Neural crest cell (in vitro differentiated cells): ENCODE data around the gene KRTAP5-9. TPM values are rescaled to one million over a fixed set of nuclear protein-coding genes. Genes with fewer than 3 reads are reported as not detected.
A peak's percentile ranks its signal among the peaks of the same experiment; 100 is the strongest.
"Not testable (repeated sequence)": the region's sequence is repeated elsewhere in the genome, so short reads cannot be mapped to it uniquely, and the experiment has no call there.

Source experiments
- DNase-seq: peaks from one replicate; pipeline ENCODE4 v3.0.0; 2021; ENCODE audit warnings: low read depth, mixed read lengths, low spot score
- H3K27ac Mint-ChIP-seq: one replicate; pipeline ENCODE4 v1.8.0; 2021; ENCODE audit warnings: mild to moderate bottlenecking, mixed read lengths; ENCODE audit not compliant: unreplicated experiment
- H3K27me3 Mint-ChIP-seq: 2 replicates; pipeline ENCODE4 v1.8.0; 2021; ENCODE audit warnings: low read depth, mild to moderate bottlenecking, mixed read lengths
- H3K36me3 Mint-ChIP-seq: 2 replicates; pipeline ENCODE4 v1.8.0; 2021; ENCODE audit warnings: low read depth, mild to moderate bottlenecking, mixed read lengths
- H3K4me1 Mint-ChIP-seq: 2 replicates; pipeline ENCODE4 v1.8.0; 2021; ENCODE audit warnings: mixed read lengths
- H3K4me3 Mint-ChIP-seq: one replicate; pipeline ENCODE4 v1.8.0; 2021; ENCODE audit warnings: mild to moderate bottlenecking, mixed read lengths
- H3K9me3 Mint-ChIP-seq: 2 replicates; pipeline ENCODE4 v1.8.0; 2021; ENCODE audit warnings: mixed read lengths
- total RNA-seq: library from RNA; stranded (reverse); gene quantifications from 2 replicates; pipeline ENCODE4 v1.2.1, GENCODE V29; 2021
- TF ChIP-seq, protein P1 (sequence below): fragments of 200-600 bp; sonication (generic); conservative IDR thresholded peaks from 2 replicates; pipeline ENCODE4 v1.5.0; 2021; ENCODE audit warnings: antibody characterized with exemption, mild to moderate bottlenecking

KRTAP5-9 gene
- total RNA-seq, 1 donor from 2014 or later: not detected

DNA sequence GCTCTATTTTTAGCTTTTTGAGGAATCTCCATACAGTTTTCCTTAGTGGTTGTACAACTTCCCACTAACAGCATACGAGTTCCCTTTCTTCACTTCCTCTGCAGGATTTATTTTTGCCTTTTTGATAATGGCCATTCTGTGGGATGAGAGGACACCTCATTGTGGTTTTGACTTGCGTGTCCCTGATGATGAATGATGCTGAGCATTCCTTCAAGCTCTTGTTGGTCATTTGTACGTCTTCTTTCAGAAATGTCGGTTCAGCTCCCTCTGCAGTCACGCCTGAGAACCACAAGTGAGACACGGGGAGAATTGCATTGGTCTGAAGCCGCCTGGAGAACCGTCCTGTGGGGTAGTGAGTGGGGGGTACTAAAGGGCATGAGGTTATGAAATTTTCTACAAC is 15.2 kb downstream of the KRTAP5-9 start:
- H3K27ac Mint-ChIP-seq: no peak overlapping the region
- H3K4me1 Mint-ChIP-seq: peaks cover 15% of the 10 kb centered on the region
- TF ChIP-seq, protein P1, sequence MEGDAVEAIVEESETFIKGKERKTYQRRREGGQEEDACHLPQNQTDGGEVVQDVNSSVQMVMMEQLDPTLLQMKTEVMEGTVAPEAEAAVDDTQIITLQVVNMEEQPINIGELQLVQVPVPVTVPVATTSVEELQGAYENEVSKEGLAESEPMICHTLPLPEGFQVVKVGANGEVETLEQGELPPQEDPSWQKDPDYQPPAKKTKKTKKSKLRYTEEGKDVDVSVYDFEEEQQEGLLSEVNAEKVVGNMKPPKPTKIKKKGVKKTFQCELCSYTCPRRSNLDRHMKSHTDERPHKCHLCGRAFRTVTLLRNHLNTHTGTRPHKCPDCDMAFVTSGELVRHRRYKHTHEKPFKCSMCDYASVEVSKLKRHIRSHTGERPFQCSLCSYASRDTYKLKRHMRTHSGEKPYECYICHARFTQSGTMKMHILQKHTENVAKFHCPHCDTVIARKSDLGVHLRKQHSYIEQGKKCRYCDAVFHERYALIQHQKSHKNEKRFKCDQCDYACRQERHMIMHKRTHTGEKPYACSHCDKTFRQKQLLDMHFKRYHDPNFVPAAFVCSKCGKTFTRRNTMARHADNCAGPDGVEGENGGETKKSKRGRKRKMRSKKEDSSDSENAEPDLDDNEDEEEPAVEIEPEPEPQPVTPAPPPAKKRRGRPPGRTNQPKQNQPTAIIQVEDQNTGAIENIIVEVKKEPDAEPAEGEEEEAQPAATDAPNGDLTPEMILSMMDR: peak; percentile 57
- peaks cover 2% of the 10 kb centered on the region for H3K36me3 Mint-ChIP-seq
- no peak overlapping the region for H3K4me3 Mint-ChIP-seq
- peaks cover 12% of the 10 kb centered on the region for H3K27me3 Mint-ChIP-seq
- DNase-seq: peak; percentile 25
- H3K9me3 Mint-ChIP-seq: peaks cover 2% of the 10 kb centered on the region

DNA sequence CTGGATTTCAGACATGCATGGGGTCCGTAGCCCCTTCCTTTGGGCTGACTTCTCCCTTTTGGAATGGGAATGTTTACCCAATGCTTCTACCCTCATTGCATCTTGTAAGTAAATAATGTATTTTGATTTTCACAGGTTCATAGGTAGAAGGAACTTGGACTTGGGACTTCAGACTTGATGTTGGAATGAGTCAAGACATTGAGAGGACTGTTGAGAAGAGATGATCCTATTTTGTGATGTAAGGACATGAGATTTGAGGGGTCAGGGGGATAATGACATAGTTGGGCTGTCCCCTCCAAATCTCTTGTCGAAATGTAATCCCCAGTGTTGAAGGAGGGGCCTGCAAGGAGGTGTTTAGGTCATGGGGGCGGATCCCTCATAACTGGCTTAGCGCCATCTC is 16.2 kb downstream of the KRTAP5-9 start:
- no peak for DNase-seq
- H3K36me3 Mint-ChIP-seq: peaks cover 2% of the 10 kb centered on the region
- peaks cover 2% of the 10 kb centered on the region for H3K9me3 Mint-ChIP-seq
- H3K4me3 Mint-ChIP-seq: no peak overlapping the region
- TF ChIP-seq, protein P1: no peak
- peaks cover 15% of the 10 kb centered on the region for H3K4me1 Mint-ChIP-seq
- no peak overlapping the region for H3K27ac Mint-ChIP-seq
- H3K27me3 Mint-ChIP-seq: peaks cover 12% of the 10 kb centered on the region

DNA sequence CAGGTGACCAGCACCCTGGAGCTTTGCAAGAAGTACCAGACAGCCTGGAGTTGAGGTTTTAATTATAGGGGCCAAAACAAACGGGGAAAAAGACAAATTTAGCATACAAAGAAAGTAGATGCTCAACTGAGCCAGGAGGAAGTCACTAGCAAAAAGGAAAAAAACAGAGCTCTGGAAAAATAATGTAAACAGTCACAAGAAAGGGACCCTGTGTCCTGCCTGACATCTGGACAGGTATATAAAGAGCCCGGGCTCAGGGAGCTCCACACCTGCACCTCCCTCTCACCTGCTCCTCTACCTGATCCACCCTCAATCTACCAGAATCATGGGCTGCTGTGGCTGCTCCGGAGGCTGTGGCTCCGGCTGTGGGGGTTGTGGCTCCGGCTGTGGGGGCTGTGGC is 17.0 kb downstream of the KRTAP5-9 start, which contains the start of gene KRTAP5-10:
Gene KRTAP5-10 (plus strand): TSS at position 301 of the 400 bp plus-strand sequence. CDS start 25 bp downstream, at position 326.
- H3K27ac Mint-ChIP-seq: no peak within 1 kb of the TSS
- H3K27me3 Mint-ChIP-seq: peaks cover 12% of the 10 kb centered on the region
- TF ChIP-seq, protein P1: no peak
- peaks cover 2% of the 10 kb centered on the region for H3K36me3 Mint-ChIP-seq
- no peak within 1 kb of the TSS for H3K4me3 Mint-ChIP-seq
- DNase-seq: no peak
- H3K4me1 Mint-ChIP-seq: peaks cover 15% of the 10 kb centered on the region
- H3K9me3 Mint-ChIP-seq: peaks cover 2% of the 10 kb centered on the region

DNA sequence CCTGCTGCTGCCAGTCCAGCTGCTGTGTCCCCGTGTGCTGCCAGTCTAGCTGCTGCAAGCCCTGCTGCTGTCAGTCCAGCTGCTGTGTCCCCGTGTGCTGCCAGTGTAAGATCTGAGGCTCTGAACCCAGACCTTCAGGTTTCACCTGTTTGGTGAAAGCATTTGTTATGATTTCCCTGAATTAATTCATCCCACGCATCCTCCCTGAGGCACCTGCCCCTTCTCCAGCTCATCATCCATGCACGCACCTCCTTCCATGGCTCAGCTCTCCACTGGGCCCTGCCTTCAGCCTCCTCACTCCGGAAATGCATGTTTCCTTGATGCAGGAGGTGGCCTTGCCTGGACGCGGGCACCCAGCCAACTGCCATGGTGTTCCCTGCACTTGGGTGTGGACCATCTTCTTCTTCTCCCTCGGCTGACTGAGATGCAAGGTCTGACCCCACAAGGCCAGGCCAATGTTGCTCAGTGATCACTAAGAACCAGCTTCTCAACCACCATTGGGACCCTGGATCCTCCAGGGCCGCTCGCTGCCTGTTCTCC is 17.9 kb downstream of the KRTAP5-9 start:
- no peaks in the 10 kb centered on the region for H3K36me3 Mint-ChIP-seq
- peaks cover 12% of the 10 kb centered on the region for H3K27me3 Mint-ChIP-seq
- no peak overlapping the region for H3K4me3 Mint-ChIP-seq
- no peaks in the 10 kb centered on the region for H3K9me3 Mint-ChIP-seq
- H3K4me1 Mint-ChIP-seq: peaks cover 15% of the 10 kb centered on the region
- DNase-seq: no peak
- H3K27ac Mint-ChIP-seq: no peak overlapping the region
- TF ChIP-seq, protein P1: no peak

DNA sequence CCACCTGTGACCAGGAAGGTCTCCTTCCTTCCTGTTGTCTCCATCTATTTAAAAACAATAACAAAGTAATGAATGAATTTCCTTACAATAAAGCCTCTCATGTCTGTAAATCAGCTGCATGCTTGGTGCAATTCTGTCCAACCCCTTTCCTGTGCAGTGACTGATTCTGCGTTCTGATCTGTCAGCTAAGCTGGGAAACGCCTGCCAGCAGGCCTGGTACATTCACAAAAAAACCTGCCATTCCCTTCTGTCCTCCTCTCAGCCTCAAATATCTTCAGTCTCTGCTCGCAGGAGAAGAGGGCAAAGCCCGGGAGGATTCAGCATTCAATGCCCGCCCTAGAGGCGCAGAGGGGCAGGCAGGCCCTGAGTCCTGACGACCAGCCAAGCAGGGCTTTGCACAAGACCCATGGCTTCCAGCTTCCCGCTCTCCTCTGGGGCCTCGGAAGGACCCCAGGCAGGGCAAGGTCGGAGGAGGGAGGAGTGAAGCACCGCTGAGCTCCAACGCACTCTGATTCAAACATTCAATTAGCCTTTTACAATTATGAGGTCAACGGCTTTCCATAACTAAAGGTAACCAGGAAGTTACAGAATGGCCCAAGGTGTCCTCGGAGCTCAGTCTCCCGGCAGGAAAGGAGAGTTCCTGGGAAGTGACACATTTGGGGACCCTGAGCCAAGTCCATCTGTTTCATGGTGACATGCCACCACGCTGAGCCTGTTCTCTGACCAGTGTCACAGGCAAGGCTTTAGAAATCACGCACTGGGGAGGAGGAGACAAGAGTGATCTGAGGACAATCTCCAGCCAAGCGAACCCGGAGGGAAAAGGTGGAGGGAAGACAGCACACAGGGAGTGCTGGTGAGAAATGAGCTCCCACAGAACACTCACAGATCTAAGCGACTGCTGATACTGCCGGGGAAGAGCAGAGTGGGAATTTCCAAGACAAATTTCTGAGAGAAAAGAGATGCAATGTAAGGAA is 18.7 kb downstream of the KRTAP5-9 start:
- DNase-seq, H3K36me3 Mint-ChIP-seq, H3K9me3 Mint-ChIP-seq, H3K4me3 Mint-ChIP-seq: not testable (repeated sequence)
- peak overlapping the region; percentile 23 for H3K27ac Mint-ChIP-seq
- H3K27me3 Mint-ChIP-seq: peaks cover 12% of the 10 kb centered on the region
- peaks cover 15% of the 10 kb centered on the region for H3K4me1 Mint-ChIP-seq

DNA sequence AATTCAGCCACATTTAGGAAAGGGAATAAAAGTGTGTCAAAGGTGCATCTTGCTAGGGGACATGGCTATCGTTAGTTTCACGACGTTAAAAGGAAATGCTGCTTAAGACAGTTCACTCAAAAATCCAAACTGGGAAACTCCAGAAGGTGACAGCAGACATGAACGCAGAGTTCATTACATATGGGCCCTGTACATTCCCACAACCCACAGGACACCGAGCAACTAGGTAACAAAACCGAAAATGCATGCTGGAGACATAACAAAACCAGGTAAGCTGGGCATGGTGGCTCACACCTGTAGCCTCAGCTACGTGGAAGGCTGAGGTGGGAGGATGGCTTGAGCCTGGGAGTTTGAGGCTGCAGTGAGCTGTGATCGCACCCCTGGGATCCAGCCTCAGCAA is 19.4 kb downstream of the KRTAP5-9 start:
- H3K36me3 Mint-ChIP-seq, H3K27ac Mint-ChIP-seq, H3K27me3 Mint-ChIP-seq, H3K4me3 Mint-ChIP-seq, H3K9me3 Mint-ChIP-seq, DNase-seq: not testable (repeated sequence)
- H3K4me1 Mint-ChIP-seq: peaks cover 15% of the 10 kb centered on the region
